ENCODE data around the gene PRUNE2.

GRCh38 chr9:76868897-76869296 lies 37.0 kb downstream of the PRUNE2 start:
- TF ChIP-seq POLR2A (IDR thresholded peaks at IDR 0.05) (no peak), CTCF (IDR thresholded peaks at IDR 0.05) (no peak)

Measured in breast epithelium (tissue), 3 donors.